GM10266 (cell line): ENCODE results near the gene ZER1.
A peak's percentile ranks its signal among the peaks of the same experiment; 100 is the strongest.
"Not testable (repeated sequence)": the region's sequence is repeated elsewhere in the genome, so short reads cannot be mapped to it uniquely, and the experiment has no call there.

Experiments used
- DNase-seq: peaks from one replicate; pipeline ENCODE4 v3.0.0; 2012; ENCODE audit errors: extremely low spot score
- CTCF ChIP-seq: IDR thresholded peaks from 2 replicates; pipeline ENCODE4 v1.5.1; 2012; ENCODE audit warnings: mild to moderate bottlenecking, low read depth; ENCODE audit not compliant: control insufficient read depth, insufficient read depth; ENCODE audit errors: missing control alignments

The ZER1 gene

GRCh38 chr9:128703616-128704355 is 67.9 kb downstream of the ZER1 start:
- TF ChIP-seq CTCF = no peak
- DNase-seq = no peak

GRCh38 chr9:128702949-128703615 is 68.6 kb downstream of the ZER1 start:
- TF ChIP-seq CTCF = no peak
- peak; percentile 71 for DNase-seq

- DNase-seq = peak; percentile 97
- peak; percentile 93 for TF ChIP-seq CTCF
These were observed 69.2 kb downstream of the ZER1 start, which contains the start of gene PKN3 for GRCh38 chr9:128702445-128702948. TSS of gene PKN3 (plus strand) at chr9:128702503. CDS start at chr9:128702916, 413 bp downstream.

GRCh38 chr9:128701227-128701854 is 70.4 kb downstream of the ZER1 start:
- no peak for TF ChIP-seq CTCF
- no peak for DNase-seq

GRCh38 chr9:128699096-128699795 is 72.5 kb downstream of the ZER1 start:
- not testable (repeated sequence) for DNase-seq

- no peak for DNase-seq
- TF ChIP-seq CTCF = no peak
These were observed 74.6 kb downstream of the ZER1 start for GRCh38 chr9:128696923-128697707.
